NCI-H748 treated with DMSO at 0.1 percent for 48 hours (cell line): ENCODE results near the gene MVD.

Experiments
- DNase-seq: peaks from one replicate; lab custom pipeline; 2025; lab: John Stamatoyannopoulos, UW

Gene MVD

DNA sequence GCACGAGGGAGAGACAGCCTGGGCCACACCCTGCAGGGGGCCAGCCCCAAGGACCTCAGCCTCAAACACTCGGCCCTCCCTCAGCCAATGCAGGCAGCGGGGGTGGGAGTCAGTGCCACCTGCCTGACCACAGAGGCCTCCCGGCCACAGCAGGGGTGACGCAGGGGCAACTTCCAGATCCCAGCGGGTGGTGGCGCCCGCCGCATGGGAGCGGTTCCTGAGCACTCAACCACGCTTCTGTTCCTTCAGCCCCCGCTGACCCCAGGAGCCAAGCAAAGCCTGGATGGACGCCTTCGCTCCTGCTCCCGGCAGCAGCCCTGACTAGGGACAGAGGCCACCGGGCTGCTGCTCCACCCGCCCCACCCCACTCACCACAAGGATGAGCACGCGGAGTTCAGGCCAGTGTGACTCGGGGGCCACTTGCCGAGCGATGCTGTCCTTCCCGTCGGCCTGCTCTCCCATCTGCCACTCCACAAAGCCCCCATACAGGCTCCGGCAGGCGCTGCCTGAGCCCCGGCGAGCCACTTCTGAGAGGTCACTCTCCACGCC, 7.1 kb downstream of the MVD start:
- no peak for DNase-seq

DNA sequence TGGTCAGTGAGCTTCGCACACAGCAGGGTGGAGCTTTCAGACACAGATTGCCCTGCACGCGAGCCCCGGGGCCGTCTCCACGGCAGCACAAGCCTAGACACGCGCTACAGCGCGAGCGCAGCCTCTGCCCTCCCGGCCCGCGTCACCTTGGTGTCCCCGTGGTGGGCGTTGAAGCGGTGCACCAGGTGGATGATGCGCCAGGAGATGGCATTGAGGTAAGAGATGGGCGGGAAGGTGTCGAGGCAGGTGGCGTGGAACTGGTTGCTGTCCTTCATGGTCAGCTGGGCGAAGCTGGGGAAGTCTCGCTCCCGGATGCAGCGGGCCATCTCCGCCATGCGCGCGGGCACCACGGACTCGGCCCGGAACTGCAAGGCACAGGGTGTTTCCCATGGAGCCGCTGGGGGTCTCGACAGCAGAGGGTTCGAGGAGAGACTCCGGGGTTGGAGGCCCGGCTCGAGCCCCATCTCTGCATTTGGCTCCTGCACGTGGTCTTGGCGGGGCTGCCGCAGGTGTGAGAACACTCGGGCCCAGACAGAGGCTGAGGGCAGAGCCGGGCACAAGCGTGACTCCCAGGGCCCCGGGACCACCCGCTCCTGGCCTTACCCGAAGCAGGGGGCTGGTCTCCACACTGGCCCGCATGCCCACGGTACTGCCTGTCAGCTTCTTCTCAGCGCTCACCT, 7.7 kb downstream of the MVD start:
- DNase-seq = no peak

DNA sequence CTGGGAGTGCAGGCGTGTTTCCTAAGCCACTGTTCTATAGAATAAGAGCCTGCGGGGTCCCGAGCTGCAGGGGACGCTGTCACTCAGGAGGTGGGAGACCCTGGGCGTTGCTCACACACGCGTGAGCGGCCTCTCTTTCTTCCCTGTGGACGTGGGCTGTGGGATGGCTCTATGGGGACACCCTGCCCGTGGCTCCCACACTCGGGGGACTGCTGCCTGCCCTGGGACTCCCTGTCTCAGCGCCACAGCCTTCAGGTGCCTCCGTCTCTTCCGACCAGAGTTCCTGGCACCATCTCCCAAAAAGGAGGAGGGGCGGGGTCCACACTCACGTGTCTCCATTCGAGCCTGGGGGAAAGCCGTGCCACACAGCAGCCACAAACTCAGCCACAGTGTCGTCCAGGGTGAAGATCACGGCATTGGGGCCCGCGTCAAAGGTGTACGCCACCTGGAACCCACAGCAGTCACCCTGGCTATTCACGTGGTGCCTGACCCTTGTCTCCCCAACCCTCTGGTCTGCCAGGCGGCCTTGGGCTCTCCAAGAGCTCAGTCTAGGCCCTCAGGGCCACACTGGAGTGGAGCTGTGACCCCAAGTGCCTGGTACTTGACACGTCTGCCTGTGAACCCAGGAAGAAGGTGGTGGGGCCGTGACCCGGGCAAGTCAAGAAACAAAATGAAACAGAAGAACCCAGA, 8.4 kb downstream of the MVD start:
- DNase-seq = no peak

DNA sequence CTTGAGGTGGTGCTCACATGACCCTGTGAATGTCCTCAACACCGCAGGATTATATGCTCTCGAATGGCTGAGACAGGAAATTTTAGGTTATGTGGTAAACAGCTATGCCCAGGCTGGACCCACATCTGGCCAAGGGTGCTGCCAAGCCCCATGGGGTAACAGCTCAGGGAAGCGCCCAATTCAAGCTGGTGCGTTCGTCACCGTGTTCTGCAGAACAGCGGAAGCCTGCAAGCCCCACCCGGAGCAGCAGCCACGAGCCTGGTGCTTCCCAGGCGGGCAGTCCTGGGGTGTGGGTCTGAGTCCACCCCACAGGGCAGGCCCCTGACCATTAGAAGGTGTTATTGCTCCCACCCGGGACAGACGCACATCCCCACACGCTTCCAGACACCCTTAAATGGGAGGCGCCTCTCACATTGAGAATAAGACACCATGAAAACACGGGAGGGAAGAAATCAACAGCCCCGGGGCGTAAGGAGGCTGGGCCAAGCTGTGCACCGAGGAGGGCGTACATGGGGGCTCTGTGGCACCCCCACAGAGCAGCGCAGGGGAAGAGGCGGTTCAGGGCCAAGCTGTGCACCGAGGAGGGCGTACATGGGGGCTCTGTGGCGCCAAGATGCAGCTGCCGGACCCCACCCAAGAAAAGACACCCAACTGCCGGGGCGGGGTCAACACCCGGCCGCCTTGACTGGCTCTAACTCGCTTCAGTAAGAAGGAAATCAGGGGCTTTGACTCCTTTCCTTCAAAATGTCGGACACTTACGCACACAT, 9.1 kb downstream of the MVD start:
- DNase-seq = no peak

DNA sequence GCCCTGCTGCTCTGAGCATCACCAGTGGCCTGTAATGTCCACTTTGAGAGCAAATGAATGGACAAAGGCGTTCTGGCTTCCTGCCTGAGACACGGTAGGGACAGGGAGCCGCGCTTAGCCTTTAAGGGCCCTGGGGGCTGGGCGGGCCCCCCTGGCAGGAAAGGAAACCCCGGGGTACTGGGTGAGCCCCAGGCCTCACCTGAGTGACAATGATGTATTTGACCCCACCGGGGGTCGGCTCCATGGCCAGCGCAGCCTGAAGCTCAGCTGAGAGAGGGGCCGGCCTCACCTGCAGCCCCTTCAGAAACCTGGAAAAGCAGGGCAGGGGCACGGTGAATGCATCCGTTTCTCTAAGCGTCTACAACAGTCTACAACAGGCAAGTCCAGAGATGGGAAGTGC, 9.8 kb downstream of the MVD start:
- DNase-seq = no peak

DNA sequence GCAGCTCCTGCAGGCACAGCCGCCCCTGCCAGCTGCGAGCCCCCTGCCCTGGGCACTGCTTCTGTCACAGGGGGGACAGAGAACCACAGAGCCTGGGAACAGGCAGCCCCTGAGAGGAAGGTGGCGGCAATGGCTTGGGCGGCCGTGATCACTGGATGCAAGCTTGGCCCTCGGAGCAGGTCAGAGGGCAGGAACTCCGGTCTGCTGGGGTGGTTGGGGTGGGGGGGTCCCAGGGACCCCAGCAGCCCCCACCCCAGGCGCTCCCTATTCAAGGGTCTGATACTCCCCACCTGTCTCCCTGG, 10.2 kb downstream of the MVD start:
- no peak for DNase-seq

DNA sequence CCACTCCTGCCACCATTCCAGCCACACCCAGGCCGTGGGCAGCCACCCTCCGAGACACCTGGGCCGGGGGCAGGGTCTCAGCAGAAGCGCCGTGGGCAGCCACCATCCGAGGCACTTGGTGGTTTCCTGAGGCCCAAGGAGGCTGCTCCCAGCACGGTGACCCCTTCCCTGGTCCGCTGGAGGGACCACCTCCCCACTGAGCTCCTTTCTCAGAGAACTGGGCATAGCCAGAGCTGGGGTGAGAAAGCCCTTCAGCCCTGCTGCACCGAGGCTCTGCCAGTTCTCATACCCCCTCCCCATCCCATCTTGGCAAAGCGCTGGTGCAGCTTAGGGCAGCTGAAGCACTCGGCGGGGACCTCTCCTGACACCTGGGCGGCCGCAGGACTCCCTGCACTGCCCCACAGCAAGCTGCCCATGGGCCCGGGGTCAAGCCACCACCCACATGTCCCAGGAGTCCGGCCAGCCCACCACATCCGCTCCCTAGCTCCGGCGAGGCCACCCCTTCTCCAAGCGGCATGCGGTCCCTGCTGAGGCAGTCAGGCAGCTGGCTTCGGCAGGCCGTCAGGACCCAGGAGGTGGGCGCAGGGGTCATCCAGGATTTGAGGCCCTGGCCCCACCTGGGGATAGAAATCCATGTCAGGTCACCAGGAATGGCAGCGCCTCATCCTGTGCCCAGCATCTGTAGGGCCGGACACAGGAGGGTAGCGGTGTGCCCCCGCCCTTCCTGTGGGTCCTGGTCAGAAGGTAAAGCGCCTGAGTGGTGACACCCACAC, 10.7 kb downstream of the MVD start:
- no peak for DNase-seq

DNA sequence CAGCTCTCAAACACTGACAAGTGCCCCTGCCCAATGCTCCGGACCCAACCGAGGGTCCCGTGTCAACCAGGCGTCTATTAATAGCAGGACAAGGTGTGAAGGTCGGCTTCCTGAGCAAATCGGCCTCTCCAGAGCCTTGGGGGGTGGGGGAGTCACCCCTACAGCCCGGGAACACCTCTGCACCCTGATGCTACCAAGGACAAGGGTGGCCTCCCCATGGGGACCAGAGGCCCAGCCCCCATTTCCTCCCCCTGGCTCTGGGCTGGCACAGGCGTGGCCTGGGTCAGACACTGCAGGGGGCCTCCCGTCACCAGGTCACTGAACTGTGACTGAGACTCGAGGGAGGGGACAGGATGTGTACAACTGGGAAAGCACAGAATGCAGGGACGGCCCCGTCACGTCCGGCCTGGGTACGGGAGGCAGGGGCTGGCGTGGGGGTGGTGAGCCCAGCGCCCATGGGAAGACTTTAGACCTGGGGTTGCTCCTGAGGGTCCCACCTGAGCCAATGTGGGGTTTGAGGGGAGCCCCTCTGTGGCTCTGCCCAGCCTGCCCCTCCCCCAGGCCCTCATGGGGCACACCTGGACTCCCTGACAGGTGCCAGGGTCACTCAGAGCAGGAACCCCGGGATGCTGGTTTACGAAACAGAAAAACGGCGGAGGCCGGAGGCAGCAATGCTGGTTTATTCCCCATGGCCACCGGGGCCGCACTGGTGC, 11.5 kb downstream of the MVD start:
- DNase-seq = no peak

DNA sequence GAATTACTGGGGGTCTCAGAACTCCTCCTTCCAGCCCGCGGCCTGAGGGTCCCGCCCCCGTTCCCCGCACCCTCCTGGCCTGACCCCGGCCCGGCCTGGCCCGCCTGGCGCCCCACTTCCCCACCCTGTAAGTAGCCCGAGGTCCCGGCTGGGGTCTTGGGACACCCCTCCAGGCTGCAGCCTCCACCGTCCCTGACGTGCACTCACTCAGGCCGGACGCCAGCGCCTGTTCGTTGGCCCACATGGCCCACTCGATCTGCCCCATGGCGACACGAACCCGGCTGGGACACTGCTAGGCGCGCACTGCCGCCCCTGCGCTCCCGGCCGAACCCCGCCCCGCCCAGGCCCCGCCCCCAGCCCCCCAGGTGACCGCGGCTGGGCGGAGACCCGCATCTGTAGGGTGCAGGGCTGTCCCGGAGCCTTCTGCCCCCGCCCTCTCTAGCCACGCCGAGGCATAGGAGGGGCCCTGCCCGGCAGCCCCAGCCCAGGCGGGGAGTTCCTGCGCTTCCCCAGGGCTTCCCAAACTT, 12.1 kb downstream of the MVD start, which contains the start of gene CYBA:
CYBA (minus strand) TSS at position 305 of the 527 bp plus-strand sequence; CDS start at position 265, 40 bp downstream.
- DNase-seq = no peak

DNA sequence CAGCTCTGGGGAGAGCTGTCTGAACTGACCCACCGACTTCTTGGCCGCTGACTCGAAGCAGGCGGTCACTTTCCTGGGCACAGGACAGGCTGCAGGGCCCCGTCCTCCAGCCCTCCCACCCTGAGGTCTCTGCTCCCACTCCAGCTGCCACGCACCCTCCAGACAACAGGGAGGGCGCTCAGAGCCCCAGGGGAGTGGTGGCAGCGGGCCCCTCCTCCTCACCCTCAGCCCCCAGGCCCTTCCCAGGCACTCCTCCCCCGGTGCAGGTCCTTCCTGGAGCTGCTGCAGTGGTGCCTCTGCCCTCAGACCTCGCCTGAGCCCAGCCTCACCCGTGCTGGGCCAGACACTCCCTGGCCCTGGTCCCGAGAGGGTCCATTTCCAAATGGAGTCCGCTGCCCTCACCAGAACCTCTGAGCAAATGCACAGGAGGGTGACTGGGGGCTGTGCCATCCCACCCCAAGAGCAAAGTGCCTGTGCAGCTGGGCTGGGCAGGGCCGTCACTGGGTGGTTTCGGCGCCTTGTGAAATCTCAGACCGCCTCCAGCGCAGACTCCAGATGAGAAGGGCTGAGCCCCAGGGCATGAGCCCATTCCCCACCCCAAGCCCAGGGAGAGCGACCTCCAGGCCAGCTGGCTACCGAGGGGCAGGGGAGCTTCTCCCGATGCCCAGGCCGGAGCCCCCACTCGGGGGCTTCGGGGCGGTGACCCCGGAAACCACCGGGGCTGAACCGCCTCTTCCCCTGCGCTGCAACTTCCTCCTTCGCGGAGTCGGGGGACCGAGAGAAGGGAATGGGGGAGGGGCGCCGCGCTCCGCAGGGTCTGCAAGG, 12.8 kb downstream of the MVD start:
- DNase-seq = no peak

DNA sequence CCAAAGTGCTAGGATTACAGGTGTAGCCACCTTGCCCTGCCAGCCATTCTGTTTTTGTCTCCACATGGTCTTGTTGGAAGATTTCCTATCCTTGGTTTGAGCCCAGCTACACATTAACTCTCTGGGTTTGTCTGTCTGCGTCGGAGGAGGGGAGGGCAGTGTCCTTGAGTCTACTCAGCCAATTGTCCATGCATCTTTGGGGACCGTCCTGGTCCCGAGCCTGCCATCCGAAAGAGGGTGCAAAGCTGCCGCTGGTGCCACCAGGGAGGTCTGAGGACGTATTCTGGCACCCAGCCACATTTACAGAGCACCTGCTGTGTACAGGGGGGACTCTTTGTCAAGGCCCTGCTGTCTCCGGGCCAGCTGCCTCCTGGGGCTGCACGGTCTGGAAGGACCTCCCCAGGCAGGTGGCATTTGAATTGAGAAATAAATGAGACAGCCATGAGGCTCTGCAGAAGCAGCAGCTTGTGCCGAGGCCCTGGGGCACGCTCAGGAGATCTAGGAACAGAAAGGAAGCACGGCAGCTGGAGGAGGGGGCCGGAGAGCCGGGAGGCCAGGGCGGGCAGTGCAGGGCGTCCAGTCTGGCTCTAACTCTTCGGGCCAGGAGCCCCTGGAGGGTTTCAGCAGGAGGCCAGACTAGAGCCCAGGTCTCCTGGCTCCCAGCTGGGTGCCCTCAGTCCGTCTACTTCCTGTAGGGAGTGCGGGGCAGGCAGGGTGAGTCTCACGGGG, 13.5 kb downstream of the MVD start:
- no peak for DNase-seq

DNA sequence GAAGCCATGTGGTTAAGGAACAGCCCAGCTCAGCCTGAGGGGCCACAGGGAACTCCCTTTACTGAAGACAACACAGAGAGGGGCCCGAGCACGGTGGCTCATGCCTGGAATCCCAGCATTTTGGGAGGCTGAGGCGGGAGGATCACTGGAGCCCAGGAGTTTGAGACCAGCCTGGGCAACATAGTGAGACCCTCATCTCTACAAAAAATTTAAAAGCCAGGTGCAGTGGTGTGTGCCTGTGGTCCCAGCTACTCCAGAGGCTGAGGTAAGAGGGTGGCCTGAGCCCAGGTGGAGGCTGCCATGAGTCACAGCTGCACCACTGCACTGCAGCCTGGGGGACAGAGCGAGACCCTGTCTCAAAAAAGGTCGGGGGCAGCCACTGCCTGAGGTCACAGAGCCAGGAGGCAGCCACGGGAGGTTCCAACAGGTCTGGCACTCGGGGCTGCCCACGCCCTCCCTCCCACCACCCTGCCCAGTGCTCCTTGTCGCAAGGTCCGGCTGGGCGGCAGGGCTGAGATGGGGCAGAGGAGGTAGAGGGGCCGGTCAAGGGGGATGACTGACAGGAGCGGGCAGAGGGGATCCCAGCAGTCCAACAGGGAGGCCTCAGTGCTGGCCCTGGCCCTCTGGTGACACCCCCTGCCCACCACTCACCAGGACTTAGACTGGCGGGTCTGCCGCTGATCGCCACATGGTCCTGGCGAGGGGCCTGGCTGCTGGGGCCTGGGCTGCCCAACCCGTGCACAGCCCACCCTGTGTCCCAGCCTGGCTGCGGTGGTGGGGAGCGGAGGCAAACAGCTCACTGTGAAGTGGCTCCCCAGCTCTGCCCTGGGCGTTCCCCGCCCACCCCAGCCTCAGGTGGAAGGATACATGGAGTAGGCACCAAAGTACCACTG, 15.5 kb downstream of the MVD start:
- no peak for DNase-seq

DNA sequence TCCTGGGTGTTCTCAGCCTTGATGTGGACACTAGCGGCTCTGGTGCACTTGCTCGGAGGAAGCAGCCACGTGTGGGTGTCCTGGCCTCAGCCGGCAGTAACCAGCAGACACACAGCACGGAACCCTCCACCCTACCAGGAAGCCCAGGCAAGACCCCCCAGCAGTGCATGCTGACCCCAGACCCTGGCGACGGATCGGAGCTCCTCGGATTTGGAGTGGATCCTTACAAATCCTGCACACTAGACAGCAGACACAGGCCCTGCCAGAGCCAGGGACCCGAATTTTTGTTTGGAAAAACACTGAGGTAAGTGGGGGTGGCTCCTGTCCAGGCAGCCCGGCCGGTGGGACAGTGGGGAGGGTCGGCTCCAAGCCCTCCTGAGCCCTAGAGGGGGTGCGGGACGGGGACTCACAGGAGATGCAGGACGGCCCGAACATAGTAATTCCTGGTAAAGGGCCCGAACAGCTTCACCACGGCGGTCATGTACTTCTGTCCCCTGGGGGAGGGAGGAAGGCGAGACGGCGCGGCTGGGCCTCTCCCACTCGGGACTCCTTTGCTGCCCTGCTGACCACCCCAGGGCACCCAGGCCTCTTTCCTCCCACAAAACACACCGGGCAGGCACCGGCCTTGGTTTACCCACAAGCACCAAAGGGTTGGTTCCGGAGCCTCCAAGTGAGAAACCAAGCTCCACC, 16.4 kb downstream of the MVD start:
- DNase-seq = no peak

DNA sequence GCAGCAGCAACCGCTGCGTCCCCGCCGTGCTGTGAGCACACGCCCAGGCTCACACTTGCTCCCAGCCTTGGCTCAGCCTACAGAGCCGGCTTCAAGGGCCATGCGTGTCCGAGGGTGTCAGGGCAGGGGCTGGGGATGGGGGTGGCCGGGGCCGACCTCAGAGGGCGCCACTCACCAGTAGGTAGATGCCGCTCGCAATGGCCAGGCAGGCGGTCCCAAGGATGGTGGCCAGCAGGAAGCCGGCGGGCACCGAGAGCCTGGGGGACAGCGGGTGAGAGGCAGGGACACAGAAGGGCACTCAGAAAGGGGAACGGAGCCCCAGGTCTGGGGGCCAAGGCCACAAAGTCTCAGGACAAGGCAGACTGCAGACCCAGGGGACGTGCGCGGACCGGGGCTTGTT, 16.9 kb downstream of the MVD start:
- DNase-seq = no peak

DNA sequence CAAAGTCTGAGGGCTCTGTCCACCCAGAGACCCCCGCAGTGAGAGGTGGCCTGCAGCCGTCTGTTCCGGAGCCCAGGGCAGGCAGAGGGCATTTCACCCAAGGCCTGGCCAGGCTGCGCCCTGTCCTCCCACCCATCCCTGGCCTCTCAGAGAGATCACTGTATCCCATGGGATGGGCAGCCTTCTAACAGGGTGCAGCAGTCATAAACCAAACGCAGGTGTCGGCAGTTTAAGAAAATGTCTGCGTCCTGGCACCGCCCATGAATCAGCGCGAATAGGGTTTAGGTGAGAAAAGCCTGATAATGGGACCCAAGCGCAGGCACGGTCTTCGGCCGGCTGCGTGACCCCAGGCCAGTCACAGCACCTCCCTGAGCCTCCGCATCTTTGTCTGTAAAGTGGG, 17.4 kb downstream of the MVD start:
- no peak for DNase-seq

DNA sequence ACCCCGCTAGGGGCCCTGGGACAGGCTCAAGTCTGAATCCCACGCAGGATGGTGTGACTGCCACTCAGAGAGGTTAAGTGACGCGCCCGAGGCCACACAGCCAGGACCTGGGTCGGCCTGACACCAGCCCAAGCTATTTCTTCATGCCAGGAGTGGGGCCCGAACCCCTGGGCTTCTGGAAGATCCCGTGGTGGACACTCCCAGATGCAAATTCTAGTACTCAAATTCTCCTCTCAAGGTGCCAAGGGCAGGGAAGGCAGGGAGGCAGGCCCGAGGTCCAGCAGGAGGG, 19.3 kb downstream of the MVD start:
- DNase-seq = no peak

DNA sequence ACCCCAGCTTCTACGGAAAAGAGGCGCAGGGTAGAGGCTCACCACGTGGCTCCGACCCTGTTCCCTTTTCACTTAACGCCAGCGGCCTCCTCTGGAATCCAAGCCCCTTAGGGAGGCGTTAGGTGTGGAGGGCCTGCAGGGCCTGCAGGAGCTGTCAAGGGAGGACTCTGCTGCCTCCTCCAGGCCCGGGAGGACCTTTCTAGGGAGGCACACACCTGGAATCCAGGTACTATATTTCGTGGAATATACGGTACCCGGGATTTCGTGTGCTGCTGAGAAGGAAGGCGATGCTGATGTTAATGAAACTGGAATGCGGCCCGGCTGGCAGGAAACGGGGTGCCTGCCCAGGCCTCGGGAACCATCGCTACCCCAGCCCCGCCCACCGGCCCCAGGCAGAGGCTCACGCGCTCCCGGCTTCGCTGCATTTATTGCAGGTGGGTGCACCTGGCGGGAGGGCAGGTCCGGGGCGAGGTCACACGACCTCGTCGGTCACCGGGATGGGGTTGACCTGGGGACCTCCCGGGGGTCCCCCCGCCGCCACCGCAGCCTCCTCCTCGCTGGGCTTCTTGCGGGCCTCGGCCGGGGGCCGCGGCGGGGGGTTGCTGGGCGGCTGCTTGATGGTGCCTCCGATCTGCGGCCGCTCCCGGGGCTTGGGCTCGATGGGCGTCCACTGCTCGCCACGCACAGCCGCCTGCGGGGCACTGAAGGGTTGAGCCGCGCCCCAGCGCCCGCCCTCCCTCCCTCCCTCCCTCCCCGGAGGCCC, 19.8 kb downstream of the MVD start:
- DNase-seq = no peak
